NK-92 (cell line): ENCODE data around the gene VAMP5.
"Not testable (repeated sequence)": the region's sequence is repeated elsewhere in the genome, so short reads cannot be mapped to it uniquely, and the experiment has no call there.

Source experiments
- DNase-seq: peaks from one replicate; lab custom pipeline; 2025; ENCODE audit not compliant: unreplicated experiment; lab: John Stamatoyannopoulos, UW

The VAMP5 gene

DNA sequence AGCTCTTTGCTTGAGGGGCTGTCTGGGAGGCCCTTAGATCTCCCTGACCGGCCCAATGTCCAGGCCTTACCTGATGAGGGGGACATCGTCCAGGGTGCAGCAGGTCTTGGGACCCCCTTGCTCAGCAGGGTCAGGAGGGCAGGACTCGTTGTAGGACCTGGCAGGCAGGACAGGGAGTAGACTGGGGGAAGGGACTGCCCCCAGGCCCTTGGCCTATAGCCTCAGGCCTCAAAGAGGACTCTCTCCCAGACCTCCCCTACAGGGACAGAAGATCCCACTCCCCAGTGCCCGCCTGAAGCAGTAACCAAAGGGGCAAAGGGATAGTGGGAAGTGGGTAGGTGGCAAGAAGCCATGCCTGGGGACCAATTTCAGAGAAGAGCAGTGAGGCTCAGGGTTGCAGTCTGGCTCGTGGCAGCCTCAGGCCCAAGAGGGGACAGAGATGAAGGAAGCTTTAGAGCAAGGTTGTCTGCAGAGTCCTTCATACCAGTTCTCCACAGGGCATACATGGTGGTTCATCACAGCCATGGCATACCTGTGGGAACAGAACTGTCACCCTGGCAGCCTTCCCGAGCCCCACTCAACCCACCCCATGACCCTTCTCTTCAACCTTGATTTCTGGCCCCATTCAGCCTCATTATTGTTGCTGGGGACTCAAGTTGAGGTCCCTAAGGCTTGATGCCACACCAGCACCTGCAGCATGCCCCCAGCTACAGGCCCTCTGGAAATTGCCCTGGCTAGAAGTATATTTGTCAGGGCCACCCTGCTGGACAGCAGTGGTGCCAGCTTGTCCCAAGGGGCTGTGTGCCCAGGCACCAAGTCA is 16.9 kb downstream of the VAMP5 start:
- no peak for DNase-seq

DNA sequence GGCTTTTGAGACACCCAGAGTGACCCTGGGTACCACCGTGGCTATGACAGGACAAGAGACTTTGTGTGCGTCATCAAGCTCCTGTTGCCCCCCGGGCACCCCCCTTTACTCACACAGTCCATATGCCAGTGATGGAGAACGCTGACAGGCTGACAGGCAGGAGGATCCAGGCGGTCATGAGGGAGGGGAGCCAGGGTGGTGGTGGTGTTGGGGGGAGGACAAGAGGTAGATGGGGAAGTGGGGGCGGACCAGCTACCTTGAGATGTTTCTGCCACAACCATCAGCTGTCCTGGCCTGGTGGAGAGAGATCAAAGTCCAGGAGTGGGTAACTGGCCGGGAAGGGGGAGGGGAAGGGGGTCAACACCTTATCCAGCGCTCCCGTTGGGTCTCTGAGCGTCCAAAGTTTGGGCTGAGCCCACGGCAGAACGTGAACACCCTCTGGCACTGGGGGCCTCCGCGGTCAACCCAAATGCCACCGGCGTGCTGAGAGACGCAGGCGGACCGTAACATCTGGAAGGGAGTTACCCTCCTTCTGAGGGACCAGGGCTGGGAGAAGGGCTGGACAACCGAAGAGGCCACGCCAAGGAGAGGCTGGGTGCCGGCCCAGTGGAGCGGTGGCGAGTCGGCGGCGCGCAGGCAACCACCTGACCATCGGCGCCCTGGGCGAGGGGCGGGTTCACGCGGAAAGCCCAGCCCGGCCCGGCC is 17.7 kb downstream of the VAMP5 start:
- no peak for DNase-seq

DNA sequence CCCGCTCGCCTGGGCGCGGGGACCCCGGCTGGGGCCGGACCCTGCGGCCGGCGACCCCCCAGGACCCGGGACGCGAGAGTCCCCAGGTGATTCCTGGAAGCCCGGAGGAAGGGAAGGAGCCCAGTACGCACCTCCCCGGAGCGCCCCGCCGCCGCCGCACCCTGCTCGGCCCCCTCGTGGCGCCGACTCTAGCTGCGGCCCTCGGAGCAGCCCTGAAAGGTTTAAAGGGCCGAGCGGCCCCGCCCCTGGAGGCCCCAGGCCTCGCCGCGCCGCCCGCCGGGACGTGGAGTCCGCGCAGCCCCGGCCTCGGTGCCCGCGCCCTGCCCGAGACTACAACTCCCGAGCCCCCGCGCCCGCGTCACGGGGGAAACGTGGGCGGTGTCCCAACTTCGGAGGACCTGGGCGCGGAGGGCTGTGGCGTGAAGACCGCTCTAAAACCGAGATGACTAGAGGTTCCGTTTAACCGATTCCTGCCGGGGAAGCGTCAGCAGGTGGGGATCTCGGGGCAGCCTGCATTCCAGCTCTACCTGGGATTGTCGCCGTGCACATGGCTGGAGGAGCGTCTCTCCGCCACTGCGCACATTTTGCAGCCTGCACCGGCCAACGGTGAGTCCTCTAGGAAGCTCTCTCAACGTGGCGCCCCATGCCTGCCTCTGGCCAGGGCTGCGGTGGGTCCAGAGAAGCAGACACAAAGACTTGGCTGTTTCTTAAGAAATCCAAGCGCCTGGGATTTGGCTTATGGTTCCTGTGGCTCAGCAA is 18.4 kb downstream of the VAMP5 start, which contains the start of gene TMEM150A:
TMEM150A (minus strand) TSS at position 223 of the 759 bp plus-strand sequence. CDS start 750 bp downstream, outside the sequence.
- no peak for DNase-seq

- not testable (repeated sequence) for DNase-seq
These were observed 19.9 kb downstream of the VAMP5 start for GRCh38 chr2:85604133-85604444.

DNA sequence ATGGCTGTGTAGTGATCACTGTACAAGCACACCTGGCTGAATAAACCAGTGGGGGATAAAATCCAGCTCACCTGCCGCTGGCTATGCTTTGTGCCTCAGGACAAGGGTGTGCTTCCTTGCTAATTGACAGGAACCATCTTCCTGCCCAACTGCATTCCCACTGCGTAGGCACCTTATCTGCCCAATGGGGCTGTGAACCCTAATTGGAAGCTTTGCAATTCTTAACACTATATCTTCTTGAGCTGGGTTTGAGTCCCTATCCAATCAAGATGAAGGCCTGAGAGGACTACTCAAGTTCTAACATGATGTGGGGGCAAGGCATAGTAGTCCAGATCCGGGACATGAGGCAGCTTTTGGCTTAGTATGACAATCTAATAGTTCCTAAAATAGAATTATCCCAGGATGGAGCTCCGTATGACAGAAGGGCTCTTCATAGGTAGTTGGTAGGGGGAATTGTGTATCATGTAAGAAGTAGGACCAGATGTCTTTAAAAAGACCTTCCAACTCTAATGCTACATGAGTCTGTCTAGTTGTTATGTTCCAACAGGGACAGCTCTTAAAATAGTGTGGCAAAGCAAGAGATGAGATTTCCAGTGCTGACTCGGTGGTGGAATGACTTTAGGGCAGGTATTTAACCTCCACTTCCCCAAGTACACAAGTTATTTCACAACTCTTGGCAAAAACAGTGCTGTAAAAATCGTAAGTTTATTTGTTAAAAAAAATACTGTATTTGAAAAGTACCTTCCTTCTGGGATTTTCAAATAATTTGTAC is 20.5 kb downstream of the VAMP5 start:
- no peak for DNase-seq

- no peak for DNase-seq
These were observed 21.3 kb downstream of the VAMP5 start for GRCh38 chr2:85605406-85606115.

GRCh38 chr2:85606116-85606455 is 21.9 kb downstream of the VAMP5 start:
- no peak for DNase-seq

- DNase-seq, result no peak
These were observed 23.3 kb downstream of the VAMP5 start for GRCh38 chr2:85607268-85608215.

DNA sequence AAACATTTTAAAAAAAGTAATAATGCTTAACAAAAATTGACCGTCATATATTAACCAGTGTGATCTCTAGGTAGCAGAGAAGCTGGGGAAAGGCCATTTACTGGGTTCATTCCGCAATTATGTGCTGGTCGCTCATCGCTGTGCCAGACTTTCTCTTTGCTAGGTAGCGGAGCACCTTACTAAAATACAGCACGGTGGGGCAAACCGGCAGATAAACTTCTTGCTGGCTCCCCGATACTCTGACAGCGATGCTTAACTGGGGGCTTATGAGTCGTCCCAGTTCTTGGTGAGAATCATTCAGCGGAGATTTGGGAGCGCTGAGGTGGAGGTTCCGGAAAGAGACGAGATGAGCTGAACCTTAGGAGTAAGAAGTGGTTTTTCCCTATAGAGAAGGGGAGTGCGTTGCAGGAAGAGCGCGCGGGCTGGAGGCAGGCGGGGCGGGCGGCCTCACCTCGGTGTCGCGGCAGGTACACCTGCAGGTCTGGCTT is 27.0 kb downstream of the VAMP5 start:
- DNase-seq, result no peak

DNA sequence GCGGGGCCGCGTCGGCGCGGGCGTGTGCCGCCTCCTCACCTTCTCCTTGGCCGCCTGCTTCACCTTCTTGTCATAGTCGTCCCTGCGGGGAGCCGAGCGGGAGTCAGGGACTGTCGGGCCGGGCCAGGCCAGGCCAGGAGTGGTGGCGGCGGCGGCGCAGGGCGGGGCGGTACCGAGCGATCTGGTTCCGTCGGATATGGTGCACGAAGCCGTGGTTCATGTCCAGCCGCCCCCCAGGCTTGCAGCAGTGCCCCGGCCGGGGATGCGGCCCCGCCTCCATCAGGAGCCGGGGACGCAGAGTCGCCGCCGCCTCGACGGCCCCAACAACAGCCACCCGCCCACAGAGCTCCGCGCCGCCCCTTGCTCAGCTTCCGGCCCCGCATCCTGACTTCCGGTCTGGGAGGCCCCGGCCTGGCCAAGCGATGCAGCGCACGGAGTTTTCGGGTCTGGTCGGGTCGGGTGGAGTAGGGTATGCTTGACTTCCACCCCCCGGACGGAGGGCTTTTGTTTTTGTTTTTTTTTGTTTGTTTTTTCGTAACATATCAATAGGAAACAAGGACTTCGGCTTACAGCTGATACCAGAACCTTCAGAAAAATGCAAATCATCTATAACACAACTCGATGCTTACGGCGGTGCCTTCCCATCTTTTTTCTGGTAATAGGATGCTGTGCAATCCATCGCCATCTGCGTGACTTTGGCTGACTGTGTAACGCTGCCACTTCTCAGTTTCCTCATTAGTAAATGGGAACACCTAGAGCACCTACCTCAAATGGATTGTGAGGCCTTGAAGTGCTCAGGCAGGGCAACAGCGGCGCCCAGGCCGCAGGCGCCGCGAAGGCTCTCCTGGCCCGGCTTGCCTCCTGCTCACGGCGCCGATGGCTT is 27.7 kb downstream of the VAMP5 start, which contains the start of gene C2orf68:
C2orf68 (minus strand) TSS at position 362 of the 883 bp plus-strand sequence; CDS start at position 280, 82 bp downstream.
- no peak for DNase-seq

GRCh38 chr2:85613717-85614515 is 29.7 kb downstream of the VAMP5 start:
- DNase-seq, result no peak

DNA sequence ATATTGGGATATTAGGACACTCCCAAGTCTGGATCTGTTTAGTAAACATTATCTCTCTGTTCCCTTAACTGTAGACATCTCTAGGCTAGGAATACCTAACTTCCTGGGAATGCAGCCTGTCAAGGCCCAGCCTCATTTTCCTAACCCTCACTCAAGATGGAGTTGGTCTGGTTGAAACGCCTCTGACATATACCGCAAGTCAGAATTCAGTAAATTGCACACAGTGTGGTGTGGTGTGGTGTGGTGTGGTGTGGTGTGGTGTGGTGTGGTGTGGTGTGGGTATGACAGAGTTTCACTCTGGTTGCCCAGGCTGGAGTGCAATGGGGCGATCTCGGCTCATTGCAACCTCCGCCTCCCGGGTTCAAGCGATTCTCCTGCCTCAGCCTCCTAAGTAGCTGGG is 30.5 kb downstream of the VAMP5 start:
- not testable (repeated sequence) for DNase-seq

- DNase-seq, result no peak
These were observed 31.1 kb downstream of the VAMP5 start for GRCh38 chr2:85615413-85615728.

- not testable (repeated sequence) for DNase-seq
These were observed 33.5 kb downstream of the VAMP5 start for GRCh38 chr2:85617723-85618122.

DNA sequence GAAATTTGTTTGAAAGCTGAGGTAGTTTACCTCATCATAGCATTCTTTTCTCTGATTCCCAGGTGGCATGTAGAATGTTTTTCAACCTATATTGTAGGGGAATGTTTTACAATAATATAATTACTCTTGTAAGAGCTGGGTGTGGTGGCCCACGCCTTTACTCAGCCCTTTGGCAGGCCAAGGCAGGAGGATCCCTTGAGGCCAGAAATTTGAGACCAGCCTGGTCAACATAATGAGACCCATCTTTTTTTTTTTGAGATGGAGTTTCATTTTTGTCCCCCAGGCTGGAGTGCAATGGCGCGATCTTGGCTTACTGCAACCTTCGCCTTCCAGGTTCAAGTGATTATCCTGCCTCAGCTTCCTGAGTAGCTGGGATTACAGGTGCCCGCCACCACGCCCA is 35.4 kb downstream of the VAMP5 start:
- no peak for DNase-seq

DNA sequence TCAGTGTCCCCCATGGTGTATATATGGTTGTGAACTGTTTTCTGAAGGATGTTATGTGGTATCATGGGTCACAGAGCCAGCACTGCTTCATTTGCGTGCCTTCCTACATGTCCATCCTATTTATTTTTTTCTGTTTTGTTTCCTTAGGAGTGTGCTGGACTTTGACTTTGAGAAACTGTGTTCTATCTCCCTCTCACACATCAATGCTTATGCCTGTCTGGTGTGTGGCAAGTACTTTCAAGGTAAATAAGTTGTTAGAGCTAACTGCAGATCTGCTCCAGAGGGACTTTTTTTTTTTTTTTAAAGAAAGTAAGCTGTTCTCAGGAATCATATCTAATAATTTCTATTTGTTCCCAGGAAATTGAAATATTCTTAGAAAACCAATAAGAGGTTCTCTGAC is 37.1 kb downstream of the VAMP5 start:
- no peak for DNase-seq

DNA sequence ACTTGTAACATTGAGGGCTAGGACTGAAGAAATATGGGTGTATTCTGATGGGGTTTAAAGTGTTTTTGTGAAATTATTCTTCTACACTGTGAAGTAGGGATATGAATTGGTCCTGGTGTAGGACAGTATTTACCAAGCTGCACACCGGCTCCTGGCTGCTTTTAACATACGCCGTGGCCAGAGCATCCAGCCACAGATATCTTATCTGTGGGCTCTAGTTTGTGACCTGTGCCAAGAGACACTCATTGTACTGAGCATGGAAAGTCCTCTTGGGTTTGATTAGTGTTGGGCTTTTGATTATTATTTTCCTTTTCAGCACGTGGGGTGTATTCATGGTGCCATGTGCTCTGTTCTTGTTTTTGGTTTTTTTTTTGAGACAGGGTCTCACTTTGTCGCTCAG is 39.8 kb downstream of the VAMP5 start:
- DNase-seq, result no peak
